Muscle layer of duodenum (tissue), 2 donors: ENCODE measurements around the gene ATXN7L3.
"Not testable (repeated sequence)": the region's sequence is repeated elsewhere in the genome, so short reads cannot be mapped to it uniquely, and the experiment has no call there.

ENCODE experiments used
- H3K27ac ChIP-seq: one replicate; pipeline ENCODE4 v1.7.0; 2013; ENCODE audit warnings: mild to moderate bottlenecking, low read length
- H3K27me3 ChIP-seq: one replicate; pipeline ENCODE4 v1.7.0; 2013; ENCODE audit warnings: low read depth, mild to moderate bottlenecking, control low read depth, low read length
- H3K36me3 ChIP-seq, 2 donors: one replicate each; pipeline ENCODE4 v1.7.0; 2013; ENCODE audit warnings: low read length in 2 of 2, control low read depth in 1 of 2, mild to moderate bottlenecking in 1 of 2; ENCODE audit not compliant: insufficient read depth in 2 of 2, control insufficient read depth in 1 of 2
- H3K4me1 ChIP-seq, 2 donors: one replicate each; pipeline ENCODE4 v1.7.0; 2013; ENCODE audit warnings: low read length in 2 of 2, mild to moderate bottlenecking in 2 of 2, control low read depth in 1 of 2, moderate library complexity in 1 of 2; ENCODE audit not compliant: insufficient read depth in 2 of 2, control insufficient read depth in 1 of 2
- H3K4me3 ChIP-seq, 2 donors: one replicate each; pipeline ENCODE4 v1.7.0; 2013; ENCODE audit warnings: low read length in 2 of 2, low read depth in 1 of 2, mild to moderate bottlenecking in 1 of 2
- H3K9me3 ChIP-seq, 2 donors: one replicate each; pipeline ENCODE4 v1.7.0; 2013; ENCODE audit warnings: low read length in 2 of 2, control low read depth in 1 of 2, mild to moderate bottlenecking in 1 of 2; ENCODE audit not compliant: control insufficient read depth in 1 of 2
- donor health status: healthy.

Gene ATXN7L3

DNA sequence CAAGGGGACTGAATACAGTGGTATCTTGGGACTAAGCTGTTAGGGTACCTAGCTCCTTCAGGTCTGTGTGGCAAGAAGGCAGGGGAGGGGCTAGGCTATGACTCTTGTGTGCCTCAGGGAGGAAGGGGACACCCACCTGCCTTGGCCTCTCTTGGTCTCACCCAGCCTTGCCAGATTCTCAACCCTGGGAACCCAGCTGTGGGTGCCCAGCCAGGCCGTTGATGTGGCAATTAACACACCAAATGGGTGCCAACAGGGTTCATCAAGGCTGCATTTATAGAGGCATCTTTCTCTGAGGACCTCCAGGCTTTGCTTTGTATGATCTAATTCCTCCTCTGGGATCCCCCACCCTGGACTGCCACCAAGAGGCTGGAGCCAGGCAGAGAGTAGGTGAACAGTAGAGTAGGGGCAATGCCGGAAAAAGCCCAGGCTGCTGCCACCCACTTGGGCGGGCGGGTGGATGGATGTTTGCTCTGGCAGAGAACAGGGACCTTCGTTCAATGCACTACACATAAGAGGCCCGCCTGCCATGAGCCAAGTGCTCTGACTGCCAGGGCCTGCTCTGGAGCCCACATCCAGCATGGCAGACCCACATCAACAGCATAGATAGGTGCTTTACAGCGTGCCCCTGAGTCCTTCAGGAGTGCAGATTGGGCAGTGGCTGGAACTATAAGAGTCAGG lies 32.4 kb downstream of the ATXN7L3 start:
- Histone ChIP-seq H3K36me3 (no peaks in the 10 kb centered on the region), H3K27me3 (no peaks in the 10 kb centered on the region), H3K4me3 (no peak overlapping the region), H3K4me1 (peaks cover 0 to 13% of the 10 kb centered on the region in 2 donors), H3K9me3 (no peaks in the 10 kb centered on the region), H3K27ac (no peak overlapping the region)

- Histone ChIP-seq H3K36me3 (no peaks in the 10 kb centered on the region), H3K27ac (no peak overlapping the region), H3K4me3 (no peak overlapping the region), H3K4me1 (peaks cover 0 to 7% of the 10 kb centered on the region in 2 donors), H3K27me3 (no peaks in the 10 kb centered on the region), H3K9me3 (no peaks in the 10 kb centered on the region)
Observed at GRCh38 chr17:44164476-44164875, 35.2 kb downstream of the ATXN7L3 start.

DNA sequence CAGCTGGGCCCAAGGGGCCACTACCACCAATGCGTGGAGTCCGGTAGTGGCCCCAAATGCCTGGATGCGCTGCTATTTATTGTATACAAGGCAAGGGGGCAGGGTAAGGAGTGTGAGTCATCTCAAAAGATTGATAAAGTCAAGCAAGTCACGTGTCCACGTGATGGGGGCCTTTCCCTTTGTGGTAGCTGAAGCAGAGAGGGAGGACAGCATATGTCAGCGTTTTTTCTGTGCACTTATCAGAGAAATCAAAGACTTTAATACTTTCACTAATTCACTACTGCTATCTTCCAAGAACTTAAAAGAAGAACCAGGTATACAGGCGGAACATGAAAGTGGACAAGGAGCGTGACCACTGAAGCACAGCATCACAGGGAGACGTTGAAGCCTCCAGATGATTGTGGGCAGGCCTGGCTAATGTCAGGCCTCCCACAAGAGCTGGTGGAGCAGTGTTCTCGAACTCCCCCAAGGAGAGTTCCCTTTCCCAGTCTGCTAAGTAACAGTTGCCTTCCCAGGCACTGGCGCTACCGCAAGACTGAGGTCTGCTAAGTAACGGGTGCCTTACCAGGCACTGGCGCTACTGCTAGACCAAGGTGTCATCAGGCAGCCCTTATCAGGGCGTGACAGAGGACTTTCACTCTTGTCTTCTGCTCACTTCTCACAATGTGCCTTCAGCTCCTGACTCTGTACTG lies 40.0 kb downstream of the ATXN7L3 start:
- Histone ChIP-seq H3K27me3 (no peaks in the 10 kb centered on the region), H3K4me1 (no peaks in the 10 kb centered on the region), H3K9me3 (no peaks in the 10 kb centered on the region), H3K4me3 (no peak overlapping the region), H3K27ac (no peak overlapping the region), H3K36me3 (no peaks in the 10 kb centered on the region)

DNA sequence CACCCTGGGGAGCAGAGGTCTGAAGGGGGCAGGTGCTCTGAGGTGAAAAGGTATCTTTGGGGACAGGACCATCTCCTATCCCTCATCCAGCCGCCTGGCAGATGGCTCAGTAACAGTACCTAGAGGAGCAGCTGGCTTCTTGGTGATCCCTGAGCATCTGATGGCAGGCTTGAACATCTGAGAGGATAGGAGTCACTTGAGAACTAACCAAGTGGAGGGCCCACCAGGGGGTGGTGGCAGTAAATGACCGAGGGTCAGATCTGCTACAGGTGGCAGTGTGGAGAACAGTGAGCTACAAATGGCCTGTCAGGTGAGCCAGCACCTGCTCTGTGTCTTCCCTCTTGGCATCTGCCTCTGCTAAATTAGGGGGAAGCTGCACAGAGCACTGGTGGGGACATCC lies 44.2 kb downstream of the ATXN7L3 start:
- no peak overlapping the region for H3K4me3 ChIP-seq
- H3K9me3 ChIP-seq = no peaks in the 10 kb centered on the region
- no peaks in the 10 kb centered on the region for H3K4me1 ChIP-seq
- no peaks in the 10 kb centered on the region for H3K36me3 ChIP-seq
- no peak overlapping the region for H3K27ac ChIP-seq
- no peaks in the 10 kb centered on the region for H3K27me3 ChIP-seq

DNA sequence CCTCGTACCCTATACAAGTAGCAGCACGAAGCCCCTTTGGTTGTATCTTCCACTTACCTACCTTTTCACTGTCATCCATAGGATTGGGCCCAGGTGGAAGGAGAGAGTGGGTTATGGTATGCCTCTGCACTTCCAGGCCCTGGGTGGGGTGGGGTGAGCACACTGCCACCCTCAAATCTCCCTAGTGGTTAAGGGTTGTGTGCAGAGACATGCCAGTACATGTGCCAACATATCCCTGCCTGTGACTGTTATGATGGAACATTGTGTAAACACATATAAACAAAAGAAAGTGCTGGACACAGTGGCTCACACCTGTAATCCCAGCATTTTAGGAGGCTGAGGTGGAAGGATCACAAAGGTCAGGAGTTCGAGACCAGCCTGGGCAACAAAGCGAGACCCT lies 46.8 kb downstream of the ATXN7L3 start:
- H3K27me3 ChIP-seq = no peaks in the 10 kb centered on the region

DNA sequence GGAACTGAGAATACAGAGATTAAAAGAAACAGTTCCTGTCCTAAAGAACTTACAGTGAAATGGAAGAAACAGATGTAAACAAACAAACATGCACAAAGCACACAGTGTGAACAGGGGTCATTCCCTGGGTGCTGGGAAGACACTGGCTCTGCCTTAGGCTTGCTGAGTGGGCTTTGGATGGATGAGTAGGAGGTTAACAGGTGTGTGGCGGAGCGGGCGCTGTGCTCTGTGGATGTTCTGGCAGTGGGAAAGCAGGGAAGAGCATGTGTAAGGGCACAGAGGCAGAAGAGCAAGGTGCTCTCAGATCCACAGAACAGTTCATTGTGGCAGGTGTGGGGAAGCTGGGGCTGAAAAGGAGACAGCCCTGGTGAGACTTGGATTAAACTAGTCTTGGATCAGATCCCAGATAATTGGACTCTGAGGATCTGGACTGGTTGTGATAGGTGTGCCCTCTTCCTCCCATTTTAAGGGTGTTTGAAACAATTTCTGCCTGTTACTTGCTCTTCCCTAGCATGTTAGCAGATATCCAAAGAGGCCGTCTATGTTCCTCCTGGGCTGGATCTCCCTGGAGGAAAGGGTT lies 49.8 kb downstream of the ATXN7L3 start:
- Histone ChIP-seq H3K9me3 (no peaks in the 10 kb centered on the region), H3K4me3 (no peak overlapping the region), H3K27ac (no peak overlapping the region), H3K36me3 (no peaks in the 10 kb centered on the region), H3K4me1 (no peaks in the 10 kb centered on the region), H3K27me3 (no peaks in the 10 kb centered on the region)

More for the DNA sequence above, 46.8 kb downstream of the ATXN7L3 start:
- Histone ChIP-seq H3K9me3 (no peaks in the 10 kb centered on the region), H3K4me1 (no peaks in the 10 kb centered on the region), H3K27ac (no peak overlapping the region), H3K36me3 (no peaks in the 10 kb centered on the region), H3K4me3 (no peak overlapping the region)

GRCh38 chr17:44149066-44149465 lies 50.6 kb downstream of the ATXN7L3 start:
- not testable (repeated sequence) for H3K27ac ChIP-seq, H3K36me3 ChIP-seq, H3K4me3 ChIP-seq, H3K9me3 ChIP-seq, H3K27me3 ChIP-seq, H3K4me1 ChIP-seq

- H3K9me3 ChIP-seq = no peaks in the 10 kb centered on the region
- H3K27ac ChIP-seq = no peak overlapping the region
- no peaks in the 10 kb centered on the region for H3K27me3 ChIP-seq
- H3K4me3 ChIP-seq = no peak overlapping the region
- no peaks in the 10 kb centered on the region for H3K4me1 ChIP-seq
- H3K36me3 ChIP-seq = no peaks in the 10 kb centered on the region
Observed at GRCh38 chr17:44147812-44148211, 51.9 kb downstream of the ATXN7L3 start.

DNA sequence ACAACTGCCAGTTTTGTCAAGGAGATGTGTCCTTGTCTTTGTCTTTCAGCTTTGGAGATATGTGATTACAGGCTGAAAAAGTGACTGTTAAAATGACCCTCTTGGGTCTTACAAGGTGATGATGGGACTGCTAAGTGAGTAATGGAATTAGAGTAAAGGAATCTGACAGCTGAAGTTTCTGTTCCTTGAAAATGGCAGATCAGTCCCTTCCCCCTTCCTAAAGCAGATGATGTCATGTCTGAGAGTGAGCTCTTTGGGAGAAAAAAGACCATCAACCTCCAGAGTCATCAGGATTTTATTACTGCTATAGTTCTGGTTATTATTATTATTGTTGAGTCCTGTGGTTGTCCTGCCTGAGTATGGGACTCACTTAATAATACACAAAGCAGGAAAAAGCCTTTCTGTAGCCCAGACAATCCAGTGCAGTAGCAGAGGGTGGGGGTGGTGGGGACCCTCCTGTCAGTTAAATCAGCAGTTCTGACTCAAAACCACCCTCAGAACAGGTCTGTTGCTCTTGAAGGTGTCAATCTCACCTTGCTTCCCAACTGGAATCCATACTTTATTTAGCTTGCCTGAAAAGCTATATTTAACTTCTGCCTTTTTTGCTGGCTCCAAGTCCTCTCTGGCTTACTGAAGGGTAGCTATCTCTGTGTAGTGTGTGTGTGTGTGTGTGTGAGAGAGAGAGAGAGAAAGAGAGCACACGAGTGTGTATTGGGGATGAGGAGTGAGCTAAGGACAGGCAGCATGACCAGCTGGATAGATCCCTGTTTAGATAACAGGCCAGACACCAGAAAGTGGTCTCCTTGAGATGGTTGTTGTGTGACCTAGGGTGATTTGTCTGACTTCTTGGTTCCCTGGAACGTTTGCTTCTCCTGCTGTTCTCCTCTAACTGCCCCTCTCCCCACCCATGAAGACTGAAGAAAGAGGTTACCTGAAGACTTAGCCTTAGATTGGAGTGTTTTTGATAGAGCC lies 53.0 kb downstream of the ATXN7L3 start:
- no peaks in the 10 kb centered on the region for H3K9me3 ChIP-seq
- H3K36me3 ChIP-seq = no peaks in the 10 kb centered on the region
- no peak overlapping the region for H3K27ac ChIP-seq
- no peaks in the 10 kb centered on the region for H3K27me3 ChIP-seq
- no peak overlapping the region for H3K4me3 ChIP-seq
- H3K4me1 ChIP-seq = peaks cover 0 to 9% of the 10 kb centered on the region in 2 donors

DNA sequence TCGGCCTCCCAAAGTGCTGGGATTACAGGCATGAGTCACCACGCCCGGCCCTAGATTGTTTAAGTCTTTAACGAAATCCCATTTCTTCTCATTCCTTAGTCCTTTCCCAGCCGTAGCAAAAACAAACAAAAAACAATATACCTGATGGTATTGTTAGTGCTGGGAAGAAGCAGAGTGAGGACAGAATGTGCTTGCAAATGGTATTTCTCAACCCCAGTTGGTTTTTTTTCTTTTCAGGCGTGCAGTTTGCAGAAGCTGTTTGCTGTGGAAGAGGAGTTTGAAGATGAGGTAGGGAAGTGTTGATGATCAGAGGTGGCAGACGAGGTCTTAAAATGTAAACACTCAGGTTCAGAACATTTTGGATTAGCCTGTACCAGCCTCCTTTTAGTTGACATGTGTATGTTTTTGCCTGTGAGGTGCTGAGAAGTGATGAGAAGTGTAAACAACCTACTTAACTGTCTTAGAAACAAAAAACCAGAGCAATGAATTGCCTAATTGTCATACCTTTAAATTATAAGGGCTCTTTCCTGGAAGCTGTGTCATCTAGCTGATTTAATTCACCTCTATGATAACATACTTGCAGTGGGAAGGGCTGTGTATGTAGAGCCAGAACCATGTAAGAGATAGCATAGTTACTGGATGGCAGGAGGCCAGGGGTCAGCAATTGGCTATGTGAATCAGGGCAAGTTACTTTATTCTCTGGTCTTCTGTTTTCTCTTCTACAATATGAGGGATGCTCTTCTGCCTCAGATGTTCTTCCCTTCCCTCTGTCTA lies 54.5 kb downstream of the ATXN7L3 start:
- Histone ChIP-seq H3K36me3 (no peaks in the 10 kb centered on the region), H3K27ac (no peak overlapping the region), H3K4me1 (peaks cover 0 to 9% of the 10 kb centered on the region in 2 donors), H3K27me3 (no peaks in the 10 kb centered on the region), H3K9me3 (no peaks in the 10 kb centered on the region), H3K4me3 (no peak overlapping the region)
